HG03460 (cell line): ENCODE results near the gene CINP.
"Not testable (repeated sequence)": the region's sequence is repeated elsewhere in the genome, so short reads cannot be mapped to it uniquely, and the experiment has no call there.

Source experiments
- ATAC-seq: cut with Tn5 transposase; IDR thresholded peaks from one replicate; pipeline ENCODE4 v1.9.1; 2021; ENCODE audit not compliant: unreplicated experiment

The CINP gene

DNA sequence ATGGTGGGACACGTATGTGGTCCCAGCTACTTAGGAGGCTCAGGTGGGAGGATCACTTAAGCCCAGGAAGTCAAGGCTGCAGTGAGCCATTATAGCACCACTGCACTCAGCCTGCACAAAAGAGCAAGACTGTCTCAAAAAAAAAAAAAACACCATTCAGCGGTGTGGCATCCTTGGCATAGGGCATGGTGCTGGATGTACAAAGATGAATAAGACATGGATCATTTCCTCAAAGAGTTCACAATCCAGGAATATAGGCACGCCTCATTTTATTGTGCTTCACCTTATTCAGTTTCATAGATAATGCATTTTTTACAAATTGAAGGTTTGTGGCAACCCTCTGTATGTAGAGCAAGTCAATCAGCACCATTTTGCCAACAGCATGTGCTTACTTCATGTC is 6.4 kb downstream of the CINP start:
- no peak for ATAC-seq

DNA sequence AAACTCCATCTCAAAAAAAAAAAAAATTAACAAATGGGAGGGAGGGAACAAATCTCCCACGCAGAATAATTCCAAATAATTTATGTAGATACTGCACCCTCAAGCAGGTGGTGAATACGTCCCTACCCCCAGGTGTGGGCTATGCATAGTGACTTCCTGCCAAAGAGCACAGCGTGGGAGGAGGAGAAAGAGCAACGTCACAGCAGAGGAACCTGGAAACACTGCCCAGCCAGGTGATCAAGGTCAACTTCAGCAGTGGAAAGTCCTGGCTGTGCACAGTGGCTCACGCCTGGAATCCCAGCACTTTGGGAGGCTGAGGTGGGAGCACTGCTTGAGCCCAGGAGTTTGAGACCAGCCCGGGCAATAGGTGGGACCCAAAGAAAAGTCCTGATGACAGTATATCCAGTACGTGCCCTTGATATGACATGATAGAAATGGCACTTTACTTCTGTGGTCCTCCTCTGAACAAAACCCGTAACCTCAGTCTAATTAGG is 9.5 kb downstream of the CINP start:
- ATAC-seq, result no peak

DNA sequence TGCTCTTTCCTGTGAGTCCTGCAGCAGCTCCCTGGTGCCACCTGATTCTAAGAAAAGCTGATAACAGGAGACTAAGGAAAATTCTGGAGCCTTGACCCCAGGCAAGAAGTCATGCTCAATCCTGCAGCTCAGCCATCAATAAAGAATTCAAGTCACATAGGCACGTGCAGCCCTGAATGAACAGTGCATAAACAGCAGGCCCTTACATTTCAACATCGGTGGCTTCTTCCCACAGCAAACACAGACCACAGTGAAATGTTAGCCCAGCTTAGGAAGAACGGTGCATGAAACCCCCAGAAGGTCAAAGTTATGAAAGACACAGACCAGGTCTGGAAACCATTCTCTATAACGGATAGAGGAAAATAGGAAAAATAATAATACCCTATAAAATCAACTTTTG is 10.5 kb downstream of the CINP start:
- no peak for ATAC-seq

DNA sequence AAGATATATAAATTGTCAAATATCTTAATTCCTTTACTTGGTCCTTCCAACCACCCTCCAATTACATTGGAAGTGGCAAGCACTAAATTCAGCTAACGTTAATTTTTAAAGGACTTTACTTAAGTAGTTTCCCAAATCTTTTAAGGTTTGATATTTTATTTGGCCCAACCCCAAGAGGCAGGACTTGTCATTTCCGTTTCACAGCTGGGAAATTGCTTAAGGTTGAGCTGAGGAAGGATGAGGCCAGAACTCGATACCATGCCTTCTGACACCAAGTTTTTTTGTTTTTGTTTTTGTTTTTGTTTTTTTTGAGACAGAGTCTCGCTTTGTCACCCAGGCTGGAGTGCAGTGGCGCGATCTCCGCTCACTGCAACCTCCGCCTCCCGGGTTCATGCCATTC is 11.1 kb downstream of the CINP start:
- ATAC-seq, result not testable (repeated sequence)

DNA sequence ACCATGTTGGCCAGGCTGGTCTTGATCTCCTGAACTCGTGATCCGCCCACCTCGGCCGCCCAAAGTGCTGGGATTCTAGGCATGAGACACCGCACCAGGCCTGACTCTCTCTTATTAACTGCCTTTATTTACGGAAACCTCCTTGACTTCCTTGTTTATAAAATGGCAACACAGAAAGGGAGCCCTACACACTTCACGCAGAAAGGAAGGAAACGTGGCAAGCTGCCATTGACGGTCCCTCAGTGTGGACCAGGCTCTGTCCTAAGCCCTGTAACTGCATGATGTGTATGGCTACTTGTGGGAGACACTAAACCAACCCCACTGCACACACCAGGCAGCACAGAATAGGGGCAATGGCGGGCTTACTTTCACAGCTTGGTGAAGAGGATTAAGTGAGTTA is 11.7 kb downstream of the CINP start:
- ATAC-seq, result no peak

DNA sequence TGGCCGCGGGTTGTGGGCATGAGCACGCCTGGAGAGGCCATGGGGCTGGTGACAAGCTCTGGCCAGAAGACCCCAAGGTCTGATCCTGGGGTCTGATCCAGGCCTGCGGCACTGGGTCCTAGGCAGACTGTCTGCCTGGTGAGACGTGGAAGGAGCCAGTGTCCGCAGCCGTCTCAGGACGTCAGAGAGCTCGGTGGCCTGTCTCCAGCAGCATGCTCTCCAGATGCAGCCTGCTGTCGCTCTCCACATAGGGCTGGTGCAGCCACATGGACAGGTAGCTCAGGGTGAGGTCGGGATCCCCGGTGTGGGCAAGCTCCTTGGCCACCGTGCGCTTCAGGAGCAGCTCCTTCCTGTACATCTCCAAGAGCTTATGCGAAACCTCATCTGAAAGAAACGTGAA is 14.3 kb downstream of the CINP start:
- ATAC-seq, result no peak

DNA sequence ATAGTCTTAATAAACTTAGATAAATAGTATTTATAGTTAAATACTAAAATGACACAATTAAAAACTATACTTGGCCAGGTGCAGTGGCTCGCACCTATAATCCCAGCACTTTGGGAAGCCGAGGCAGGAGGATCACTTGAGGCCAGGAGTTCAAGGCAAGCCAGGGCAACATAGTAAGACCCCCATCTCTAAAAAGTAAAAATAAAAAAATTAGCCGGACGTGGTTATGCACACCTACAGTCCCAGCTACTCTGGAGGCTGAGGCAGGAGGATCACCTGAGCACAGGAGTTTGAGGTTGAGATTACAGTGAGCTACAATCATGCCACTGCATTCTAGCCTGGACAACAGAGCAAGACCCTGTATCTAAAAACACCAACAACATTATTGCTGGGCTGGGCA is 16.0 kb downstream of the CINP start:
- no peak for ATAC-seq

DNA sequence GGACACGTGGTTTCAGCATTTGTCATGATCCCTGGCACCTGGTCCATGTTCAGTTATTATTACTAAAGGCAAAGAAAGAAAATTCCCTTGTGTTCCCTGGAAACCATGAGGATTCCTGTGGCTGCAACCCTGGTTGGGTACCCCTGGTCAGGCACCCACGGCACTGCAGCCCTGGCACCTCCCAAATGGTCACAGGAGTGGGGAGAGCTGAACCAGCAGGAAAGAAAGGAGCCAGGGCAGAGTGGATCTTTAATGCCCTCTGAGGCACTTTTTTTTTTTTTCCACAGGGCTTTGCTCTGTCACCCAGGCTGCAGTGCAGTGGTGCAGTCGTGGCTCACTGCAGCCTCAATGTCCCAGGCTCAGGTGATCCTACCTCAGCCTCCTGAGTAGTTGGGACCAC is 17.5 kb downstream of the CINP start:
- no peak for ATAC-seq

DNA sequence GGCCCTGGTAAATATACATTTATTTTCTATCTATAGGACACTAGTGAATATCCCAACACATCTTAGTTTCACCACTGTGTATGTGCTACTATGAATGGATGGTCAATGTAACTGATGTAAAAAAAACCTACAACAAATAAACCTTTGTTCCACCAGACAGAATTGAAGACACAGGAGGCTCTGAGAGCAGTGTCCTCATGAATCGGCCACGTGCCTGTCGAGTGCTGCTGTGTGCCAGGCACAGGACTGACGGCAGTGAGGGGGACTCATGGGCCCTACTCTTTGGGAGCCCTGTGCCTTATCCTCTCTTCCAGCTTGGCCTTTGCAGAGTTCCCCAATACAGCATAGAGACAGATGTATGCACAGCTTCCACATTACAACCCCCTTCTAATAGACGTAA is 18.2 kb downstream of the CINP start:
- ATAC-seq, result no peak

DNA sequence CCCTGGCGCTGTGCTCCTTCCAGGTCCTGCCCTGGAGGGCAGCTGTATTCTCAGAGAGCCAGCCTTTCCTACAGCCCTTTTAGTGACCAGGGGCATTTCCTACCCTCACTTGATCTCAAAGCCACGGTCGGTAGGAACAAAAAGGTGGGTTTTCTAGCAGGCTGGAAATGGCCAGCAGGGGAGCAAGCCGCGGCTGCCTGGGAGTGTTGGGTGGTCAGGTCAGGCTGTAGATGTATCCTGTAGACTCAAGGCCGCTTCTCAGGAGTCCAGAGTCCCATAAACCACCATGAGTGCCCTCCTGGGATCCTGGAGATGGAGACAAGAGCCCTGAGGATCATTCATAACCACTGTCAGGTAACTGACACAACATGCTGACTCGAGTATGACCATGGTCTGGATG is 18.6 kb downstream of the CINP start:
- ATAC-seq, result no peak

DNA sequence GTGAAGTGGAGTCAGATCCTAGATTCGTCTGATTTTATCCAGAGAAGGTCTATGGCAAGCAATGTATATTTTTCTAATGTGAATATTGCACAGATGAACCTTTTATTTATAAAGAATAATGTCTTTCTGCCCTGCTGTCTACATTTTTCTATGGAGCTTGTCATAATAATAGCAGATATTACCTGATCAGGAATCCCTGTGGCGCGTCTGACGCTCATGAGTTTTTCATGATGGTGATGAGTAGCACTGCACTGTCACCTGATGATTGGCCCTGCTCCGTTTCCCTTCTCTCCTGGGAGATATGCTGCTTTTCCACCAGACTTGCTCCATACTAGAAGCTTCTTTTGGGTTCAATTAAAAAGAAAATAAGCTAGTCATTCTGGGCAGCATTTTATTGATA is 20.5 kb downstream of the CINP start:
- no peak for ATAC-seq

DNA sequence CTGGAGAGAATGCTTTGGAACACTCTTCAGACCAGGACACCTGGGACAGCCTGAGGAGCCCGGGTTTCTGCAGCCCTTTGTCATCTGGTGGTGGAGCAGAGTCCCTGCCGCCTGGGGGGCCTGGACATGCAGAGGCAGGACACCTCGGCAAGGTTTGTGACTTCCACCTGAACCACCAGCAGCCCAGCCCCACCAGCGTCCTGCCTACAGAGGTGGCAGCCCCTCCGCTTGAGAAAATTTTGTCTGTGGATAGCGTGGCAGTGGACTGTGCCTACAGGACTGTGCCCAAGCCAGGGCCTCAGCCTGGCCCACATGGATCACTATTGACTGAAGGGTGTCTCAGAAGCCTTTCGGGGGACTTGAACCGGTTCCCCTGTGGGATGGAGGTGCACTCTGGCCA is 21.1 kb downstream of the CINP start:
- ATAC-seq, result no peak

DNA sequence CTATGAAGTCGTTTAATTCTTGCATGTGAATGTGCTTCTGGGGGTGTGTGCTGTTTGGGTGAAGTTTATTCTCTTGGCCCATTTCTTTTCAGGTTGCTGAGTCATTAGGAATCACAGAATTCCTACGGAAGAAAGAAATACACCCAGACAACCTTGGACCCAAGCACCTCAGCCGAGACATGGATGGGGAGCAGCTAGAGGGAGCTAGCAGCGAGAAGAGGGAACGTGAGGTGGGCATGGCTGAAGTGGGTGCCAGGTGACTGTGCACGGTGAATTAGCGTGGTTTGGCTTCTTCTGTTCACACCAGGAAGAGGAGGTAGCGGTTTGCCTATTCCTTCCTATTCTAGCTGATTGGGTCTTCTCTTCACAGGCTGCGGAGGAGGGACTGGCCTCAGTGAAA is 24.0 kb downstream of the CINP start:
- ATAC-seq, result no peak

DNA sequence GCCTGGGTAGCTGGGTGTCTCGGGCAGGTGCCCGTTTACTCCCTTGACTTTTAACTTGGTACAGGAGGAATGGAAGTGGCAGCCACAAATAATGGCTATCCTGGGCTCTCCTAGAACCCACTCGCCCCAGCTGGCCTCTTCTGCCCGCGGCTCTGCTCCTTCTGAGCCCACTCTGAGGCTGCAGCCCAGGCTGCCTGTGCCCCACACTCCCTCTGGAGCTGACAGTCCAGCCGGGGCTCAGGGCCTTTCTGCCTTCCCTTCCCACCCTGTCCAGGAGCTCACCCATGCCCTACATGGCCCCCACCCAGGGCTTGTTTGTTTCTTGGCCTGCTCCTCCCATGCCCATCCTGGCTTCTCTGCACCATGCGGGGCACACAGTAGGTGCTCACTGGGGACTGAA is 27.5 kb downstream of the CINP start:
- ATAC-seq, result no peak

DNA sequence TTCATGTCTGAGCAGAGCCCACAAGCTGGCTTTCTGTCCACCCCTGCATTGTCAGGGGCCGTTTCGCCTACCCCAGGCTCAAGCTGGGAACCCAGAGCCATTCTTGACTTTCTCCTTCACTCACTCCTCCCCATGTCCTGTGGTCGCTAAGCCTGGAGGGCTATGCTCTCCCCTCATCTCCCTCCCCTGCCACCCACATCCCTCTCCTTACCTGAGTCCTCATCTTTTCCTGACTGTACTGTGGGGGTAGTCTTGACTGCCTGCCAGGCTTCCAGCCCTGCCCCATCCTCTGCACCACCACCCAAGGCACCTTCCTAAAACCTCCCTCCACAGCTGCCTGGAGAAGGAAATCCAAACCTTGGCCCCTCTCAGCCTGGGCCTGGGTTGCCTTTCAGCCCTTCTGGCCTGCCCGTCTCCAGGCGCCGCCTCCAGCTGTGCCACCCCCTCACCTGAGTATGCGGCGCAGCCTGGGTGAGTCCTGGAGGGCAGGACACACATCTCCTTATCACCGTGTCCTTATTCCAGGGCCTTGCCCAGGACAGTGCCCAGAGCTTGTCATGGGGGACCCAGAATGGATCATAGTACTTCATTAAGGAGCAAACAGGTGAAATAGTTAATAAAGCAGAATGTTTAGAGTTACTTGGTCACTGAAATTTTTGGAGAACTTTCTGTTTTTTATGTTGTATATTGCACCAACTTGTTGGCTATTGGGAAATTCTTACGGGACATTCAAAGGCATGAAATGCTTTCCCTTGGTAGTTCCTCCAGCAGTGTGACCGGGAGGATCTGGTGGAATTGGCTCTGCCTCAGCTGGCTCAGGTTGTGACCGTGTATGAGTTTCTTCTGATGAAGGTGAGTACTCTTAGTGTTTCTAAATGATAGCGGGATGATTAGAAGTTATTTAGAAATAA is 28.6 kb downstream of the CINP start:
- no peak for ATAC-seq

DNA sequence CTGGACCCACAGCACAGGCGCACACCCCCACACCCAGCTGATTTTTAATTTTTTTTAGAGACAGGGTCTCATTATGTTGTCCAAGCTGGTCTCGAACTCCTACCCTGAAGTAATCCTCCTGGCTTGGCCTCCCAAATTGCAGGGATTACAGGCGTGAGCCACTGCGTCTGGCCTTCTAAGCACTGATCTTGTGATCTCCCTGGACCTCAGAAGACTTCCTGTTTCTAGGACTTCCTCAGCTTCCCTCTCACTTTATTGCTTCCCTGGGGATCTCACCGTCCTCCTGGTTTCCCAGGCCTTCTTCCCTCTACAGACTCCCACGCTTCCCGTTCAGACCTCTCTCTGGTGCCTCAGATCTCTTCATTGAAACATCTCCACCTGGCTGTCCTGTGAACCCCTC is 29.3 kb downstream of the CINP start:
- ATAC-seq, result no peak

DNA sequence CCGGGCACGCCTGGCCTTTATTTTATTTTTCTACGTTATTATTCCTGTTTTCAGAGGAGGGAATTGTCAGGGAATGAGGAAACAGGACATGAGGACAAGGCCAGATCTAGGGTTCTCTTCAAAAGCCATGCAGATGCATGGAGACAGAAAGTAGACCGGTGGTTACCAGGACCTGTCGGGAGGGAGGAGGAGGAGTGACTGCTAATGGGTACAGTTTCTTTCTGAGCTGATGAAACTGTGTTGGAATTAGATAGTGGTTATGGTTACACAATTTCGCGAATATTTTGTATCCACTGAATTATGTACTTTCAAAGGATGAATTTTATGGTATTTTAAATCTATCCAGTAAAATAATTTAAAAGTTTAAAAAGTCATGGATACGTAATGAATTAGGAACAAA is 31.9 kb downstream of the CINP start:
- no peak for ATAC-seq

DNA sequence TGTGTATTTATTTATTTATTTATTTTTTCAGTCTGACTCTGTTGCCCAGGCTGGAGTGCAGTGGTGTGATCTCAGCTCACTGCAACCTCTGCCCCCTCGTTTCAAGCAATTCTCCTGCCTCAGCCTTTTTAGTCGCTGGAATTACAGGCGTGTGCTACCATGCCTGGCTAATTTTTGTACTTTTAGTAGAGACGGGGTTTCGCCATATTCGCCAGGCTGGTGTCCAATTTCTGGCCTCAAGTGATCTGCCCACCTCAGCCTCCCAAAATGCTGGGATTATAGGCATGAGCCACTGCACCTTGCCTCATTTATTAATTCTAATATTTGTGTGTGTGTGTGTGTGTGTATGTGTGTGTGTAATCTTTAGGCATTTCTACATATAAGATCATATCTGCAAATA is 33.3 kb downstream of the CINP start:
- ATAC-seq, result not testable (repeated sequence)

DNA sequence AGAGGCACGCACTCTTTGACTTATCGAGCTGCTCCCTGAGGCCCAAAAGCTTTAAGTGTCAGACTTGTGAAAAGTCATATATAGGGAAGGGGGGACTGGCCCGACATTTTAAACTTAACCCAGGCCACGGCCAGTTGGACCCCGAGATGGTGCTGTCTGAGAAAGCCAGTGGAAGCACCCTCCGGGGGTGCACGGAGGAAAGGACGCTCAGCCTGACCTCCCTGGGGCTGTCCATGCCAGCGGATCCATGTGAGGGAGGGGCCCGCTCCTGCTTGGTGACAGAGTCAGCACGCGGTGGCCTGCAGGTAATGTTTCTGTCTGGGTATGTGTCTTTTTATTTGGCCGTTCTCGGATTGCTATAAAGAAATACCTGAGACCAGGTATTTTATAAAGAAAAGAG is 36.1 kb downstream of the CINP start:
- no peak for ATAC-seq

DNA sequence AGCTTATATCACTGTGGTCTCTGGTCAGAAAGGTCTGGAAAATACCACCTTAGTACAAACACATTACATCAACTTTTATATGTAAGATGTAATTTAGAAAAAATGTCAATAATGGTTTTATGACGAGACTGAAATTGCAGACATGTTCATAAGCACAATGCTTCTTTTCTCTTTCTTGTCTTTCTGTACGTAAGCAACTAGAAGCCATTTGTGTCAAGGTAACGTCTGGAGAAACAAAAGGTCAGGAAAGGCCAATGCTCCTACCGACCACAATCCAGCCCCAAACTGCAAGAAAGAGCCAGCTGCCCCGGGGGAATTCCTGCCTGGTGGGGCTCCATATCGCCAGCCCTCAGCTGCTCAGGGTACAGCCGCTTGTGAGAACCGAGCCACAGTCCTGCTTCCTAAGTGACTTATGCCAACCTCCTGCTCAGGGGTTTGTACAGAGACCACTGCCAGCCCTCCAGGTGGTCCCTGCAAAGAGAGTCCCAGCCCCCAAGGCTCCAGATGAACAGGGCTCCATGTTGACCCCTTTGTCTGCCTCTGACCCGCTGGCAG is 36.8 kb downstream of the CINP start:
- no peak for ATAC-seq

DNA sequence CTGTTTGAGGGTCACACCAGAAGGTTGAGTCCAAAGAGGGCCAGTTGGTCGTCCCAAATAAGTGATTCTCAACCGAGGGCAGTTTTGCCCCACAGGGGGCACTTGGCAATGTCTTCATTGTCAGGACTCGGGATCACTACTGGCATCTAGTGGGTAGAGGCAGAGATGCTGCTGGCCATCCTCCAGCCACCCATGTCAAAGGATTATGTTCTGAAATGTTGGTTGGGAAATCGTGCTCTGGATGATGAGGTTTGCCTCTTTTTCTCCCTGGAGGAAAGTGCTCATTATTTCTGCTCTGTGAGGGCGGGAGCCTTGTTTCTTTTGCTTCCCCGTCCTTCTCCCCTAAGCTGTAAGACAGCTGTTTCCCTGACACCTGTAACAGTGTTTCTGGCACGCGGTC is 39.6 kb downstream of the CINP start:
- ATAC-seq, result no peak
